CD4-positive, alpha-beta T cell (primary cell): ENCODE results near the gene DYNLL1. TPM values are rescaled to one million over a fixed set of nuclear protein-coding genes. Genes with fewer than 3 reads are reported as not detected.

Experiments used
- ATAC-seq: fragments of 200-7000 bp; cut with Tn5 transposase; one replicate; pipeline ENCODE4 v1.10.0; 2022; ENCODE audit warnings: mild to moderate bottlenecking; ENCODE audit not compliant: poor library complexity
- CTCF ChIA-PET: fragments of 350-600 bp; sonication (Branson Sonifier 250); formaldehyde crosslinking; loops from one replicate; lab custom pipeline; 2021; ENCODE audit warnings: antibody characterized with exemption, inconsistent platforms; lab: Charles Lee
- POLR2A ChIA-PET: fragments of 350-600 bp; sonication (Branson Sonifier 250); formaldehyde crosslinking; loops from one replicate; lab custom pipeline; 2021; ENCODE audit warnings: antibody characterized with exemption, inconsistent platforms; lab: Charles Lee
- DNase-seq, 14 experiments: peaks; one replicate each; pipeline ENCODE4 v3.0.0-alpha.2; 2013 to 2020; ENCODE audit warnings: mixed read lengths in 2 of 14
- H3K27ac ChIP-seq, 2 donors: one replicate each; pipeline versions ENCODE4 v1.5.1 to v1.7.0; 2013; ENCODE audit warnings: low read length in 2 of 2, low read depth in 1 of 2, mild to moderate bottlenecking in 1 of 2
- H3K27me3 ChIP-seq, 2 experiments: 1 replicate in 1 of 2; 2 replicates in 1 of 2; pipeline versions ENCODE4 v1.6.1 to v1.7.0; 2013; ENCODE audit warnings: low read length in 2 of 2, control low read depth in 1 of 2, mild to moderate bottlenecking in 1 of 2, moderate library complexity in 1 of 2; ENCODE audit not compliant: insufficient read depth in 2 of 2, control insufficient read depth in 1 of 2
- H3K36me3 ChIP-seq: one replicate; pipeline ENCODE4 v1.6.1; 2013; ENCODE audit warnings: low read length, control low read depth; ENCODE audit not compliant: insufficient read depth
- H3K4me1 ChIP-seq: one replicate; pipeline ENCODE4 v1.6.1; 2013; ENCODE audit warnings: low read length, control low read depth; ENCODE audit not compliant: insufficient read depth
- H3K4me3 ChIP-seq: one replicate; pipeline ENCODE4 v1.5.1; 2013; ENCODE audit warnings: mild to moderate bottlenecking, low read length, moderate library complexity
- H3K9me3 ChIP-seq, 2 experiments: 1 replicate in 1 of 2; 2 replicates in 1 of 2; pipeline versions ENCODE4 v1.6.1 to v1.7.0; 2013; ENCODE audit warnings: low read length in 2 of 2, mild to moderate bottlenecking in 2 of 2, control low read depth in 1 of 2, moderate library complexity in 1 of 2; ENCODE audit not compliant: control insufficient read depth in 1 of 2, insufficient read depth in 1 of 2
- H3K27ac Mint-ChIP-seq: one replicate; pipeline ENCODE4 v1.8.0; 2020; ENCODE audit warnings: mixed read lengths
- H3K27me3 Mint-ChIP-seq: one replicate; pipeline ENCODE4 v1.8.0; 2021; ENCODE audit warnings: mixed read lengths
- H3K36me3 Mint-ChIP-seq: one replicate; pipeline ENCODE4 v1.8.0; 2021; ENCODE audit warnings: low read depth, mixed read lengths
- H3K4me1 Mint-ChIP-seq: one replicate; pipeline ENCODE4 v1.8.0; 2021; ENCODE audit warnings: low read depth, mixed read lengths
- H3K4me3 Mint-ChIP-seq: one replicate; pipeline ENCODE4 v1.8.0; 2020; ENCODE audit warnings: mild to moderate bottlenecking, mixed read lengths
- H3K9me3 Mint-ChIP-seq: one replicate; pipeline ENCODE4 v1.8.0; 2020; ENCODE audit warnings: mixed read lengths
- intact Hi-C, 2 experiments: fragments of 100-400 bp; cut with DNase I in 1 of 2; cut with micrococcal nuclease in 1 of 2; formaldehyde crosslinking; loops; one replicate each; pipeline versions ENCODE4 v1.15.1 to v1.9.0; 2023 to 2025; cut with DNase I, micrococcal nuclease
- total RNA-seq, 174 experiments: library from RNA in 2 of 174; stranded (reverse) in 2 of 174; gene quantifications; one replicate each; pipeline ENCODE4 v1.2.3 and lab custom pipeline; 2021 to 2026
- TF ChIP-seq, protein P1 (sequence below): fragments of 200-600 bp; IDR thresholded peaks from one replicate; pipeline ENCODE4 v1.8.0; 2022; ENCODE audit warnings: antibody characterized with exemption, mild to moderate bottlenecking

Gene DYNLL1
- total RNA-seq, 2 experiments from 2014 or later = 23.6 to 24.5 TPM

- no peak overlapping the region for H3K27ac ChIP-seq
- no peak overlapping the region for H3K27ac Mint-ChIP-seq
- ChIA-PET CTCF (no interaction called here), POLR2A (no interaction called here)
- no peak overlapping the region for H3K4me3 Mint-ChIP-seq
- H3K4me1 ChIP-seq = no peaks in the 10 kb centered on the region
- TF ChIP-seq, protein P1, sequence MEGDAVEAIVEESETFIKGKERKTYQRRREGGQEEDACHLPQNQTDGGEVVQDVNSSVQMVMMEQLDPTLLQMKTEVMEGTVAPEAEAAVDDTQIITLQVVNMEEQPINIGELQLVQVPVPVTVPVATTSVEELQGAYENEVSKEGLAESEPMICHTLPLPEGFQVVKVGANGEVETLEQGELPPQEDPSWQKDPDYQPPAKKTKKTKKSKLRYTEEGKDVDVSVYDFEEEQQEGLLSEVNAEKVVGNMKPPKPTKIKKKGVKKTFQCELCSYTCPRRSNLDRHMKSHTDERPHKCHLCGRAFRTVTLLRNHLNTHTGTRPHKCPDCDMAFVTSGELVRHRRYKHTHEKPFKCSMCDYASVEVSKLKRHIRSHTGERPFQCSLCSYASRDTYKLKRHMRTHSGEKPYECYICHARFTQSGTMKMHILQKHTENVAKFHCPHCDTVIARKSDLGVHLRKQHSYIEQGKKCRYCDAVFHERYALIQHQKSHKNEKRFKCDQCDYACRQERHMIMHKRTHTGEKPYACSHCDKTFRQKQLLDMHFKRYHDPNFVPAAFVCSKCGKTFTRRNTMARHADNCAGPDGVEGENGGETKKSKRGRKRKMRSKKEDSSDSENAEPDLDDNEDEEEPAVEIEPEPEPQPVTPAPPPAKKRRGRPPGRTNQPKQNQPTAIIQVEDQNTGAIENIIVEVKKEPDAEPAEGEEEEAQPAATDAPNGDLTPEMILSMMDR = no peak
- no peaks in the 10 kb centered on the region for H3K4me1 Mint-ChIP-seq
- H3K27me3 Mint-ChIP-seq = no peaks in the 10 kb centered on the region
- ATAC-seq (no peak), DNase-seq (no peak)
- no peaks in the 10 kb centered on the region for H3K9me3 Mint-ChIP-seq
- intact Hi-C loops = no loop called here
- no peaks in the 10 kb centered on the region for H3K36me3 Mint-ChIP-seq
- H3K4me3 ChIP-seq = no peak overlapping the region
- no peaks in the 10 kb centered on the region for H3K36me3 ChIP-seq
- no peaks in the 10 kb centered on the region for H3K9me3 ChIP-seq
- no peaks in the 10 kb centered on the region for H3K27me3 ChIP-seq
These were observed 7.8 kb upstream of the DYNLL1 start for GRCh38 chr12:120488057-120488640.

- DNase-seq (no peak), ATAC-seq (no peak)
- H3K4me3 Mint-ChIP-seq = no peak overlapping the region
- no peaks in the 10 kb centered on the region for H3K36me3 Mint-ChIP-seq
- no peaks in the 10 kb centered on the region for H3K4me1 Mint-ChIP-seq
- ChIA-PET POLR2A (no interaction called here), CTCF (no interaction called here)
- Histone ChIP-seq H3K27ac (no peak overlapping the region), H3K4me1 (no peaks in the 10 kb centered on the region), H3K36me3 (no peaks in the 10 kb centered on the region), H3K27me3 (no peaks in the 10 kb centered on the region), H3K4me3 (no peak overlapping the region), H3K9me3 (no peaks in the 10 kb centered on the region)
- no peaks in the 10 kb centered on the region for H3K9me3 Mint-ChIP-seq
- TF ChIP-seq, protein P1 = no peak
- intact Hi-C loops = no loop called here
- no peak overlapping the region for H3K27ac Mint-ChIP-seq
- H3K27me3 Mint-ChIP-seq = no peaks in the 10 kb centered on the region
These were observed 6.9 kb upstream of the DYNLL1 start for GRCh38 chr12:120489018-120489417.

DNA sequence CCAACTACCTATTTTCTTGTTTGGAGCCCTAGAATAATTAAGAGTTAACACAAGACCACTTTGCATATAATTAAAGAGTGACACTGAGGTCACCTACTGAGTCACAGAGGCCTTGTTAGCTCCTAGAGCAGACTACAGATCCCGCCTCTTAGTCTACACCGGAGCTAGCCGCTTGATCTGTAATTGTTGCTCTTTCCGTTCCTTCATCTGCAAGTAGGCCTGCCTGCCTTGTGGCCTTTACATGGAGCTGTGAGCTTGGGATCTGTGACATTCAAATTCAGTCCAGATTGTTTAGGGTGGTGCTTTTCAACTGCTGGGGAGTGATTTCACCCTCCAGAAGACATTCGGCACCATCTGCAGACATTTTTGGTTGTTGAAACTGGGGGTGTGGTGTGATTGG lies 5.6 kb upstream of the DYNLL1 start:
- ATAC-seq (no peak), DNase-seq (no peak)
- H3K27ac Mint-ChIP-seq = no peak overlapping the region
- no peak overlapping the region for H3K4me3 ChIP-seq
- H3K36me3 Mint-ChIP-seq = no peaks in the 10 kb centered on the region
- CTCF ChIA-PET = interaction anchor here (1.4 kb wide), 1 partner anchor 20 kb away, joined by 4 read pairs; the partner anchor contains the start of gene SRSF9
- peak overlapping the region; percentile 2 for H3K4me3 Mint-ChIP-seq
- no peaks in the 10 kb centered on the region for H3K27me3 ChIP-seq
- H3K4me1 ChIP-seq = peaks cover 5% of the 10 kb centered on the region
- H3K9me3 Mint-ChIP-seq = no peaks in the 10 kb centered on the region
- no peaks in the 10 kb centered on the region for H3K36me3 ChIP-seq
- no peaks in the 10 kb centered on the region for H3K27me3 Mint-ChIP-seq
- no peak overlapping the region for H3K27ac ChIP-seq
- TF ChIP-seq, protein P1 = no peak
- POLR2A ChIA-PET = no interaction called here
- intact Hi-C loops = no loop called here
- peaks cover 6% of the 10 kb centered on the region for H3K4me1 Mint-ChIP-seq
- H3K9me3 ChIP-seq = no peaks in the 10 kb centered on the region
